Stomach (tissue), 4 donors: ENCODE measurements around the gene WDR77.

Experiments used
- EP300 ChIP-seq: sonication (generic); formaldehyde crosslinking; IDR thresholded peaks from one replicate; pipeline ENCODE4 v1.6.1; 2017; ENCODE audit warnings: antibody characterized with exemption
- TF ChIP-seq, protein P1 (sequence below), 7 experiments: fragments of 450-650 bp in 4 of 7; fragments of 200-600 bp in 3 of 7; sonication (generic) in 3 of 7; IDR thresholded peaks; one replicate each; pipeline ENCODE4 v1.5.1; 2016 to 2019; ENCODE audit warnings: antibody characterized with exemption in 7 of 7, control low read depth in 2 of 7, mild to moderate bottlenecking in 1 of 7

DNA sequence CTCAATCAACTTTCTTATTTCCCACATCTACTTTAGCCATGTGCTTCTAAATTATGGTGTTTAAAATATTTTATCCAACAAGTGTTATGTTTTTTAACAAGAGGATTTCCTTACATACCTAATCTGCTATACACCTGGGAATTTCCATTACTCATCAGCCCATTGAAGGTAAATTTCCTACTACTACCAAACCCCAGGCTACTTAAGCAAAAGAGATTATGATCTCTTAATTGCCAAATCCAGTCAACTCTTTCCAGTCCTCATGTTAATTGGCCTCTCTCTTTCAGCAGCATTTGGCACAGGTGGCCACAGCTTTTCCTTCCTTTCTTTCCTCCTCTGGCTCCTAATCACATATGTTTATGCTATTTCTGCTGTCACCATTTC, 19.7 kb upstream of the WDR77 start:
- TF ChIP-seq, protein P1, sequence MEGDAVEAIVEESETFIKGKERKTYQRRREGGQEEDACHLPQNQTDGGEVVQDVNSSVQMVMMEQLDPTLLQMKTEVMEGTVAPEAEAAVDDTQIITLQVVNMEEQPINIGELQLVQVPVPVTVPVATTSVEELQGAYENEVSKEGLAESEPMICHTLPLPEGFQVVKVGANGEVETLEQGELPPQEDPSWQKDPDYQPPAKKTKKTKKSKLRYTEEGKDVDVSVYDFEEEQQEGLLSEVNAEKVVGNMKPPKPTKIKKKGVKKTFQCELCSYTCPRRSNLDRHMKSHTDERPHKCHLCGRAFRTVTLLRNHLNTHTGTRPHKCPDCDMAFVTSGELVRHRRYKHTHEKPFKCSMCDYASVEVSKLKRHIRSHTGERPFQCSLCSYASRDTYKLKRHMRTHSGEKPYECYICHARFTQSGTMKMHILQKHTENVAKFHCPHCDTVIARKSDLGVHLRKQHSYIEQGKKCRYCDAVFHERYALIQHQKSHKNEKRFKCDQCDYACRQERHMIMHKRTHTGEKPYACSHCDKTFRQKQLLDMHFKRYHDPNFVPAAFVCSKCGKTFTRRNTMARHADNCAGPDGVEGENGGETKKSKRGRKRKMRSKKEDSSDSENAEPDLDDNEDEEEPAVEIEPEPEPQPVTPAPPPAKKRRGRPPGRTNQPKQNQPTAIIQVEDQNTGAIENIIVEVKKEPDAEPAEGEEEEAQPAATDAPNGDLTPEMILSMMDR (IDR thresholded peaks at IDR 0.05), result no peak
- no peak for TF ChIP-seq EP300
